ENCODE results near the gene MLLT10.
"Not testable (repeated sequence)": the region's sequence is repeated elsewhere in the genome, so short reads cannot be mapped to it uniquely, and the experiment has no call there.

MLLT10 gene

GRCh38 chr10:21584834-21585530, 51.0 kb downstream of the MLLT10 start:
- DNase-seq (ENCODE audit: low spot score) = no peak

GRCh38 chr10:21587391-21587790, 53.4 kb downstream of the MLLT10 start:
- DNase-seq (ENCODE audit: low spot score) = no peak

- DNase-seq (ENCODE audit: low spot score) = not testable (repeated sequence)
Observed at GRCh38 chr10:21588159-21588558, 54.1 kb downstream of the MLLT10 start.

- DNase-seq (ENCODE audit: low spot score) = no peak
Observed at GRCh38 chr10:21593986-21594385, 60.0 kb downstream of the MLLT10 start.

GRCh38 chr10:21599582-21599981, 65.5 kb downstream of the MLLT10 start:
- no peak for DNase-seq (ENCODE audit: low spot score)

- DNase-seq (ENCODE audit: low spot score) = no peak
Observed at GRCh38 chr10:21600804-21601433, 66.9 kb downstream of the MLLT10 start.

GRCh38 chr10:21602313-21602712, 68.3 kb downstream of the MLLT10 start:
- no peak for DNase-seq (ENCODE audit: low spot score)

GRCh38 chr10:21603721-21604120, 69.7 kb downstream of the MLLT10 start:
- no peak for DNase-seq (ENCODE audit: low spot score)

GRCh38 chr10:21604651-21605050, 70.6 kb downstream of the MLLT10 start:
- DNase-seq (ENCODE audit: low spot score) = no peak

GRCh38 chr10:21607907-21608306, 73.9 kb downstream of the MLLT10 start:
- DNase-seq (ENCODE audit: low spot score) = no peak

- DNase-seq (ENCODE audit: low spot score) = no peak
Observed at GRCh38 chr10:21614000-21614399, 80.0 kb downstream of the MLLT10 start.

- no peak for DNase-seq (ENCODE audit: low spot score)
Observed at GRCh38 chr10:21617267-21617666, 83.2 kb downstream of the MLLT10 start.

- no peak for DNase-seq (ENCODE audit: low spot score)
Observed at GRCh38 chr10:21623291-21623690, 89.3 kb downstream of the MLLT10 start.

- DNase-seq (ENCODE audit: low spot score) = not testable (repeated sequence)
Observed at GRCh38 chr10:21624421-21624820, 90.4 kb downstream of the MLLT10 start.

GRCh38 chr10:21624951-21625350, 90.9 kb downstream of the MLLT10 start:
- DNase-seq (ENCODE audit: low spot score) = no peak

GRCh38 chr10:21625623-21626229, 91.7 kb downstream of the MLLT10 start:
- no peak for DNase-seq (ENCODE audit: low spot score)

- DNase-seq (ENCODE audit: low spot score) = no peak
Observed at GRCh38 chr10:21626457-21627161, 92.6 kb downstream of the MLLT10 start.

- DNase-seq (ENCODE audit: low spot score) = no peak
Observed at GRCh38 chr10:21627331-21627730, 93.3 kb downstream of the MLLT10 start.

GRCh38 chr10:21628023-21628422, 94.0 kb downstream of the MLLT10 start:
- DNase-seq (ENCODE audit: low spot score) = no peak

GRCh38 chr10:21628645-21629044, 94.6 kb downstream of the MLLT10 start:
- DNase-seq (ENCODE audit: low spot score) = not testable (repeated sequence)

- no peak for DNase-seq (ENCODE audit: low spot score)
Observed at GRCh38 chr10:21634599-21635365, 100.8 kb downstream of the MLLT10 start.

GRCh38 chr10:21637795-21638194, 103.8 kb downstream of the MLLT10 start:
- DNase-seq (ENCODE audit: low spot score) = no peak
